Lung (tissue), 16 donors: ENCODE results near the gene SPNS2. TPM values are rescaled to one million over a fixed set of nuclear protein-coding genes. Genes with fewer than 3 reads are reported as not detected.
A peak's percentile ranks its signal among the peaks of the same experiment; 100 is the strongest.

ENCODE experiments used
- ATAC-seq: fragments of 200-7000 bp; cut with Tn5 transposase; one replicate; pipeline ENCODE4 v1.9.1; 2020; ENCODE audit warnings: moderate number of reproducible peaks; ENCODE audit not compliant: insufficient read depth, low FRiP score
- DNase-seq, 3 donors: peaks; one replicate each; pipeline ENCODE4 v3.0.0-alpha.2; 2013 to 2017
- H3K27ac ChIP-seq, 2 donors: one replicate each; pipeline ENCODE4 v1.5.1; 2013; ENCODE audit warnings: mild to moderate bottlenecking in 2 of 2, moderate library complexity in 2 of 2, control low read depth in 1 of 2, inconsistent platforms in 1 of 2, low read depth in 1 of 2, low read length in 1 of 2
- H3K27me3 ChIP-seq, 3 donors: one replicate each; pipeline ENCODE4 v1.5.1; 2013; ENCODE audit warnings: low read length in 2 of 3; ENCODE audit not compliant: control insufficient read depth in 3 of 3, insufficient read depth in 3 of 3
- H3K36me3 ChIP-seq, 4 donors: one replicate each; pipeline ENCODE4 v1.5.1; 2013; ENCODE audit warnings: low read length in 4 of 4, mild to moderate bottlenecking in 1 of 4, moderate library complexity in 1 of 4; ENCODE audit not compliant: control insufficient read depth in 4 of 4, insufficient read depth in 4 of 4
- H3K4me1 ChIP-seq, 5 donors: one replicate each; pipeline ENCODE4 v1.5.1; 2013; ENCODE audit warnings: low read length in 5 of 5, mild to moderate bottlenecking in 2 of 5, moderate library complexity in 1 of 5; ENCODE audit not compliant: control insufficient read depth in 5 of 5, insufficient read depth in 5 of 5
- H3K4me3 ChIP-seq: one replicate; pipeline ENCODE4 v1.5.1; 2013; ENCODE audit warnings: mild to moderate bottlenecking, control low read depth, moderate library complexity
- H3K9ac ChIP-seq, 2 donors: one replicate each; pipeline ENCODE4 v1.5.1; 2013; ENCODE audit warnings: low read length in 2 of 2, control low read depth in 1 of 2; ENCODE audit not compliant: insufficient read depth in 1 of 2
- H3K9me3 ChIP-seq, 4 donors: one replicate each; pipeline ENCODE4 v1.5.1; 2013; ENCODE audit warnings: low read length in 3 of 4, mild to moderate bottlenecking in 1 of 4, moderate library complexity in 1 of 4; ENCODE audit not compliant: control insufficient read depth in 4 of 4, insufficient read depth in 3 of 4
- CTCF ChIP-seq: IDR thresholded peaks from 2 replicates; pipeline ENCODE4 v1.5.1; 2012; ENCODE audit warnings: mild to moderate bottlenecking; ENCODE audit errors: control extremely low read depth, extremely low read depth
- WGBS, 2 donors: extraction: QIAGEN DNeasy Blood & Tissue Kit; methylation state at CpG; one replicate each; pipeline ENCODE4 v1.1.7; 2013; 5-methylcytosine and 5-hydroxymethylcytosine counted together
- long read RNA-seq, 5 donors: transcript quantifications; one replicate each; lab custom pipeline, GENCODE V29; 2026
- polyA plus RNA-seq, 2 donors: library from polyadenylated mRNA; stranded (reverse); fragments of 200-250 nt; gene quantifications; one replicate each; pipeline ENCODE4 v1.2.1, GENCODE V29; 2013
- total RNA-seq, 2 donors: library from RNA; depleted of rRNA in 1 of 2; stranded (reverse); fragments of >200 nt in 1 of 2; gene quantifications; one replicate each; pipeline ENCODE4 v1.2.1, GENCODE V29; 2014 to 2021
- donor health status: control.
- donor health status: control.
- donor health status: Bipolar disorder and iron deficiency.
- donor health status: healthy.
- donor health status: DM: yes; HTN: yes; CAD: no.

Gene SPNS2
- 10 to 100 TPM; 26.8 to 32.1 TPM for total RNA-seq
- polyA plus RNA-seq, result 10 to 100 TPM; 53.0 to 60.1 TPM
- long read RNA-seq, donor 1, partial matches to known transcripts, result 0 of 4 reads
- long read RNA-seq, donor 1, other reads (novel, unspliced or antisense), result 0 of 4 reads
- long read RNA-seq, donor 2, result 0 reads
- long read RNA-seq, donor 3, partial matches to known transcripts, result 26 of 27 reads
- long read RNA-seq, donor 3, other reads (novel, unspliced or antisense), result 0 of 27 reads
- long read RNA-seq, donor 4, result 0 reads
- long read RNA-seq, donor 5, partial matches to known transcripts, result 0 of 2 reads
- long read RNA-seq, donor 5, other reads (novel, unspliced or antisense), result 0 of 2 reads

- H3K4me3 ChIP-seq, result peak within 1 kb of the TSS; percentile 66
- ATAC-seq, result peak; percentile 77
- no peak within 1 kb of the TSS for H3K9ac ChIP-seq
- DNase-seq, result peak in 2 of 3 donors; percentile 61 to 64
- H3K27ac ChIP-seq, result peak within 1 kb of the TSS; percentile 37 to 75
- peaks cover 0 to 20% (median 11%) of the 10 kb centered on the region in 5 donors for H3K4me1 ChIP-seq
- 1% methylated on average over 43 to 117 of the region's 117 CpGs for WGBS, 2 donors
- H3K36me3 ChIP-seq, result no peaks in the 10 kb centered on the region
- H3K9me3 ChIP-seq, result no peaks in the 10 kb centered on the region
- TF ChIP-seq CTCF, result no peak
- peaks cover 0 to 23% (median 14%) of the 10 kb centered on the region in 3 donors for H3K27me3 ChIP-seq
Measured at GRCh38 chr17:4498461-4499397, at the start of gene SPNS2. Gene SPNS2 (plus strand): TSS chr17:4498881. CDS start chr17:4499048, 167 bp downstream.

GRCh38 chr17:4449736-4450135 is 48.9 kb upstream of the SPNS2 start:
- Histone ChIP-seq H3K9ac (no peak overlapping the region), H3K27ac (no peak overlapping the region), H3K4me3 (no peak overlapping the region), H3K27me3 (no peaks in the 10 kb centered on the region), H3K9me3 (no peaks in the 10 kb centered on the region), H3K4me1 (peaks cover 0 to 11% (median 0%) of the 10 kb centered on the region in 5 donors), H3K36me3 (no peaks in the 10 kb centered on the region)
- ATAC-seq (peak; percentile 45), DNase-seq (no peak)
- 35 to 36% methylated on average over 10 to 11 of the region's 11 CpGs for WGBS, 2 donors
- TF ChIP-seq CTCF, result no peak

GRCh38 chr17:4450710-4451316 is 47.9 kb upstream of the SPNS2 start:
- TF ChIP-seq CTCF, result no peak
- Histone ChIP-seq H3K36me3 (no peaks in the 10 kb centered on the region), H3K9me3 (no peaks in the 10 kb centered on the region), H3K4me3 (no peak overlapping the region), H3K27ac (no peak overlapping the region), H3K9ac (no peak overlapping the region), H3K4me1 (peaks cover 0 to 8% (median 0%) of the 10 kb centered on the region in 5 donors), H3K27me3 (no peaks in the 10 kb centered on the region)
- ATAC-seq (no peak), DNase-seq (no peak)
- WGBS, 2 donors, result 67 to 93% methylated on average over 14 of the region's 14 CpGs
